Activated CD4-positive, alpha-beta T cell treated with anti-CD3 and anti-CD28 coated beads for 36 hours (primary cell): ENCODE measurements around the gene SLC39A13. TPM values are rescaled to one million over a fixed set of nuclear protein-coding genes. Genes with fewer than 3 reads are reported as not detected.

Source experiments
- ATAC-seq: fragments of 200-7000 bp; cut with Tn5 transposase; one replicate; pipeline ENCODE4 v1.10.0; 2021; ENCODE audit warnings: mild to moderate bottlenecking, moderate library complexity
- CTCF ChIA-PET: fragments of 350-600 bp; sonication (Branson Sonifier 250); formaldehyde crosslinking; loops from one replicate; lab custom pipeline; 2021; ENCODE audit warnings: antibody characterized with exemption; lab: Charles Lee
- POLR2A ChIA-PET: fragments of 350-600 bp; sonication (Branson Sonifier 250); formaldehyde crosslinking; loops from one replicate; lab custom pipeline; 2021; ENCODE audit warnings: antibody characterized with exemption, inconsistent platforms; lab: Charles Lee
- DNase-seq: peaks from one replicate; pipeline ENCODE4 v3.0.0-alpha.2; 2020
- H3K27ac Mint-ChIP-seq: one replicate; pipeline ENCODE4 v1.8.0; 2021; ENCODE audit warnings: mixed read lengths
- H3K27me3 Mint-ChIP-seq: one replicate; pipeline ENCODE4 v1.8.0; 2021; ENCODE audit warnings: mixed read lengths
- H3K36me3 Mint-ChIP-seq: one replicate; pipeline ENCODE4 v1.8.0; 2021; ENCODE audit warnings: low read depth, mixed read lengths
- H3K4me1 Mint-ChIP-seq: one replicate; pipeline ENCODE4 v1.8.0; 2021; ENCODE audit warnings: mixed read lengths
- H3K4me3 Mint-ChIP-seq: one replicate; pipeline ENCODE4 v1.8.0; 2021; ENCODE audit warnings: mild to moderate bottlenecking, moderate library complexity, mixed read lengths
- H3K9me3 Mint-ChIP-seq: one replicate; pipeline ENCODE4 v1.8.0; 2021; ENCODE audit warnings: low read depth, mixed read lengths
- intact Hi-C, 2 experiments: fragments of 100-400 bp; cut with DNase I in 1 of 2; cut with micrococcal nuclease in 1 of 2; formaldehyde crosslinking; loops; one replicate each; pipeline versions ENCODE4 v1.14.2 to v1.15.1; 2022 to 2024; cut with DNase I, micrococcal nuclease
- total RNA-seq, 2 experiments: library from RNA; stranded (reverse); gene quantifications; one replicate each; pipeline ENCODE4 v1.2.3, GENCODE V29; 2021

The SLC39A13 gene
- total RNA-seq, 2 experiments from 2014 or later: 8.6 to 10.7 TPM

DNA sequence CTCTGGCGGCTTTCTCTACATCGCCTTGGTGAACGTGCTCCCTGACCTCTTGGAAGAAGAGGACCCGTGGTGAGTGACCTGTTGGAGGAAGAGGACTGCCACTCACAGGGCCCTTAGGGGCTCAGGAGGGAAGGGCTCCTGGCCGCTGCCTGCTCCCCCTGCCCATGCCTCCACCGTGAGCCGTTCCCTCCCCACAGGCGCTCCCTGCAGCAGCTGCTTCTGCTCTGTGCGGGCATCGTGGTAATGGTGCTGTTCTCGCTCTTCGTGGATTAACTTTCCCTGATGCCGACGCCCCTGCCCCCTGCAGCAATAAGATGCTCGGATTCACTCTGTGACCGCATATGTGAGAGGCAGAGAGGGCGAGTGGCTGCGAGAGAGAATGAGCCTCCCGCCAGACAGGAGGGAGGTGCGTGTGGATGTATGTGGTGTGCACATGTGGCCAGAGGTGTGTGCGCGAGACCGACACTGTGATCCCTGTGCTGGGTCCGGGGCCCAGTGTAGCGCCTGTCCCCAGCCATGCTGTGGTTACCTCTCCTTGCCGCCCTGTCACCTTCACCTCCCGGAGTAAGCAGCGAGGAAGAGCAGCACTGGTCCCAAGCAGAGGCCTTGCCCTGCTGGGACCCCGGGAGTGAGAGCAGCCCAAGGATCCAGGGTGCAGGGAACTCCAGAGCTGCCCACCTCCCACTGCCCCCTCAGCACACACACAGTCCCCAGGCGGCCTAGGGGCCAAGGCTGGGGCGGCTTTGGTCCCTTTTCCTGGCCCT, 6.9 kb downstream of the SLC39A13 start:
- POLR2A ChIA-PET: no interaction called here

DNA sequence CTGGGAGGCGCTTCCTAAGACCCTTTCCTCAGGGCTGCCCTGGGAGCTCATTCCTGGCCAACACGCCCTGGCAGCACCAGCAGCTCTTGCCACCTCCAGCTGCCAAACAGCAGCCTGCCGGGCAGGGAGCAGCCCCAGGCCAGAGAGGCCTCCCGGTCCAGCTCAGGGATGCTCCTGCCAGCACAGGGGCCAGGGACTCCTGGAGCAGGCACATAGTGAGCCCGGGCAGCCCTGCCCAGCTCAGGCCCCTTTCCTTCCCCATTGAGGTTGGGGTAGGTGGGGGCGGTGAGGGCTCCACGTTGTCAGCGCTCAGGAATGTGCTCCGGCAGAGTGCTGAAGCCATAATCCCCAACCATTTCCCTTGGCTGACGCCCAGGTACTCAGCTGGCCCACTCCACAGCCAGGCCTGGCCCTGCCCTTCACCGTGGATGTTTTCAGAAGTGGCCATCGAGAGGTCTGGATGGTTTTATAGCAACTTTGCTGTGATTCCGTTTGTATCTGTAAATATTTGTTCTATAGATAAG, 7.6 kb downstream of the SLC39A13 start:
- no peaks in the 10 kb centered on the region for H3K4me1 Mint-ChIP-seq
- ChIA-PET CTCF (interaction anchor here (0.6 to 1.2 kb wide), 2 partner anchors 10 to 103 kb away, joined by 4 to 5 read pairs; partner anchors contain the start of gene PSMC3), POLR2A (no interaction called here)
- DNase-seq: no peak
- ATAC-seq: no peak
- H3K27me3 Mint-ChIP-seq: no peaks in the 10 kb centered on the region
- no peaks in the 10 kb centered on the region for H3K9me3 Mint-ChIP-seq
- no peak overlapping the region for H3K27ac Mint-ChIP-seq
- intact Hi-C loops: no loop called here
- no peak overlapping the region for H3K4me3 Mint-ChIP-seq
- H3K36me3 Mint-ChIP-seq: peaks cover 32% of the 10 kb centered on the region

More for the DNA sequence above, 6.9 kb downstream of the SLC39A13 start:
- H3K9me3 Mint-ChIP-seq: no peaks in the 10 kb centered on the region
- H3K27ac Mint-ChIP-seq: peak overlapping the region; percentile 37
- no peaks in the 10 kb centered on the region for H3K4me1 Mint-ChIP-seq
- H3K27me3 Mint-ChIP-seq: no peaks in the 10 kb centered on the region
- CTCF ChIA-PET: interaction anchor here (0.6 kb wide), 1 partner anchor 102 kb away, joined by 4 read pairs; no protein-coding TSS in a partner anchor
- H3K36me3 Mint-ChIP-seq: peaks cover 32% of the 10 kb centered on the region
- DNase-seq (no peak), ATAC-seq (no peak)
- intact Hi-C loops: no loop called here
- no peak overlapping the region for H3K4me3 Mint-ChIP-seq

DNA sequence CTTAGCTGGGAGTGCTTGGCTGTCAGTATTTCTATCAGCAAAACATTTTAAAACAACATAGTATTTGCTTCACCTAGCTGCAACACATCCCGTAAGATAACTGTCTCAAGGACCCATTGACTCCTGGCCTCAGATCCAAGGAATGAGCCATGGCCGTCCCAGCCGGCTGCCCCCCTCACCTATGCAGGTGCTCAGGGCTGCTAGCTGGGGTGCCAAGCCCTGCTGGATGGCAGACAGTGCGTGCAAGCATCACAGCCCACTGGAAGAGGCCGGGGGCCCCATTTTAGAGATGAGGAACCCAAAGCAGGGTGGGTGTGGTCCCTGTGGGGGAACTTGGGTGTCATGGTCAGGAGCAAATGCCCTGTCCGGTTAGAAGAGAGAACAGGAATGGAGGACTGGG, 9.3 kb downstream of the SLC39A13 start:
- ATAC-seq (no peak), DNase-seq (no peak)
- peaks cover 39% of the 10 kb centered on the region for H3K36me3 Mint-ChIP-seq
- H3K27ac Mint-ChIP-seq: no peak overlapping the region
- intact Hi-C loops: no loop called here
- CTCF ChIA-PET: interaction anchor here (0.5 to 1.2 kb wide), 3 partner anchors 44 to 258 kb away, joined by 3 read pairs; no protein-coding TSS in a partner anchor
- POLR2A ChIA-PET: interaction anchor here (1.6 kb wide), 1 partner anchor 9 kb away, joined by 3 read pairs; the partner anchor contains the start of gene PSMC3
- no peaks in the 10 kb centered on the region for H3K4me1 Mint-ChIP-seq
- no peaks in the 10 kb centered on the region for H3K27me3 Mint-ChIP-seq
- no peak overlapping the region for H3K4me3 Mint-ChIP-seq
- no peaks in the 10 kb centered on the region for H3K9me3 Mint-ChIP-seq

DNA sequence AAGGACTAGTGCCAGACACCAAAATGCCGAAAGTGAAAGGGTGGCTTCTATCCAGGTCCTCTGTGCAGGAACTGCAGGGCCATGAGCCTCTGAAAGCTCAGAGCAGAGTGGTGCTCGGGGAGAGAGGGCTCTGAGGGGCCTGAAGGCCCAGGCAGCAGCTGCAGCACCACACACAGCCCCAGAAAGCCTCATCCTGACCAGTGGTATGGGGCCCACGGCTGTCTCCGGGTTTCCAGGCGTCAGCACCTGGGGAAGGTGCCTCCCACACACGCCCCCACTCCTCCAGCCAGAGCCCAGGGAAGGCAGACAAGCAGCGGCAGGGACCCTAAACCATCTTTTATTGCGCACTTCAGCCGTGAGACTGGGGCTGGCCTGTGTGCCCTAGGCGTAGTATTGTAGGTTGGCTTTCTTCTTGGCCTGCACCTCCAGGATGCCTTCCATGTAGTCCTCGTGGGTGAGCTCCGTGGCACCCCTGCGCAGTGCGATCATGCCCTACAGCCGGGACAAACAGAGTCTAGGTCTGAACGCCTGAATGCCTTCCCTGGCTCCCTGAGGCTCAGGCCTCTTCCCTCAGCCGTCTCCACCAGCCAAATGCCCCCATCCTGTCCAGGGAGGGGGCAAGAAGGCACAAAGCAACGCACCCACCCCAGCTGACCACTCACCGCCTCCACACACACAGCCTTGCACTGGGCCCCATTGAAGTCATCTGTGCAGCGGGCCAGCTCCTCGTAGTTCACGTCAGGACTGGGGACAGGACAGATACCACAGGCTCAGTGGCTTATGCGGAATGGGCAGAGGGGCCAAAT, 10.3 kb downstream of the SLC39A13 start:
- no peak for ATAC-seq
- ChIA-PET POLR2A (no interaction called here), CTCF (interaction anchor here (0.7 to 1.0 kb wide), 3 partner anchors 9 to 127 kb away, joined by 3 to 4 read pairs (median 4); no protein-coding TSS in a partner anchor)
- H3K4me3 Mint-ChIP-seq: no peak overlapping the region
- intact Hi-C loops: no loop called here
- H3K27ac Mint-ChIP-seq: no peak overlapping the region
- DNase-seq: no peak
- H3K9me3 Mint-ChIP-seq: no peaks in the 10 kb centered on the region
- no peaks in the 10 kb centered on the region for H3K27me3 Mint-ChIP-seq
- H3K36me3 Mint-ChIP-seq: peaks cover 41% of the 10 kb centered on the region
- no peaks in the 10 kb centered on the region for H3K4me1 Mint-ChIP-seq

DNA sequence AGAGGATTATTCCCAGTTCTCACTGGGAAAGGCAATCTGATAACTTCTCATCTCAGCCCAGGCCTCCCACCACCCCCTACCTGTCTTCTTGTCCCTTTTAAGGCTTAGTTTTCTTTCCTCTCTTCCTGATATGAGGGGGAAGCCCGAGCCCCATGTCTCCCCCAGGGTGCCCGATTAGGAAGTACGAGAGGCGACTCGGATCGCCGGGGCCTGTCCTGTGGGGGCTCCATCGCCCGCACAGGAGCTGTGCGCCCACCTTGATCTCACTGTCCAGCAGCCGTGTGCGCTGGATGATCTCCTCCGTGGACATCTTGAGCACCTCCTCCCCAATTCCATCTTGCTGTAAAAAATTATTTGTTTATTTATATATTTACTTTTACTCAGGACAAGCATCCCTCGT, 17.2 kb downstream of the SLC39A13 start:
- DNase-seq: no peak
- CTCF ChIA-PET: interaction anchor here (1.2 to 7.6 kb wide), 3 partner anchors 9 to 51 kb away, joined by 5 to 69 read pairs (median 7); partner anchors contain the start of gene SLC39A13
- peaks cover 36% of the 10 kb centered on the region for H3K36me3 Mint-ChIP-seq

DNA sequence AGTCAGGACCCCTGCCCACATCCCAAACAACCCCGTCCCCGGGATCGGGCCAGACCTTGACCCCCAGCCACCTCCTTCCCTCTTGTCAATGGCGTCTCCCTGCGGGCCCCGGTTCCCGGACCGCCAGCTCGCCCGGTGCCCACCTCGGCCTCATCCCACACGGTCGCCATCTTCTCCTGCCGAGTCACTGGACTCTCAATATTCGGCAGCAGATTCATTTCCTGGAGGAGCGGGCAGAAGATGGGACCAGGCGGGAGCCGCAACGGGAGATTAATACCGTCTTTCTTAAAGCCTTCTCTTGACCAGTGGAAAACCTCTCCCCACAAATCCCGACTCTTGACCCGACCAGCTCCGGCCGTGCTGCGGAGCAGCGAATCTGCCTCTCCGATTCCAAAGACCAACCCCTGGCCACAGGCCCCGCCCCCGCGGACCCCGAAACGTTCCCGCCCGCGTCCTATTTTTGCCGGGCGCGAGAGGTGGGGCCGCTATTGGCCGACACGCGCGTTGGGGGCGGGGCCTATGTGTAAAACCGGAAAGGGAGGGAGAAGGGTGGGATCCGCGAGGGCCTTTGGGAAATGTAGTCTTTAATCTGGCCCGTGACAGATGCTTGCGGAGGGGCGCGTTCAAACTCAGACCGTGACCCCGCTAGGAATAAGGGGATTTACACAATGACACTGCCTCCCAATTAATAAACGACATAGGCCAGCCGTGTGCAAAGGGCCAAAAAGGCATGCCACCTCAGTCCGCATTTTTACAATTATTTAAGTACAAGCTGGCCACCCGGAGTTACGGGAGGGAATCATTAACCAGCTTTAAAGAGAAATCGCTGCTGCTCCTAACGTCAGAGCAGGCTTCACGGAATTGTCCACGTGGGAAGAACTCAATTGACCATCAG, 17.9 kb downstream of the SLC39A13 start, which contains the start of gene PSMC3:
Gene PSMC3, minus strand, starts transcription at position 378 of the 895 bp plus-strand sequence. Its CDS starts 160 bp downstream, at position 218.
- Mint-ChIP-seq H3K4me1 (peaks cover 24% of the 10 kb centered on the region), H3K9me3 (no peaks in the 10 kb centered on the region), H3K4me3 (peak within 1 kb of the TSS; percentile 100), H3K36me3 (peaks cover 34% of the 10 kb centered on the region), H3K27me3 (no peaks in the 10 kb centered on the region), H3K27ac (peak within 1 kb of the TSS; percentile 100)
- ChIA-PET CTCF (interaction anchor here (0.6 to 7.6 kb wide), 7 partner anchors 10 to 357 kb away, joined by 3 to 69 read pairs (median 5); partner anchors contain the start of genes ACP2 and SLC39A13), POLR2A (interaction anchor here (0.6 to 1.4 kb wide), 5 partner anchors 9 to 341 kb away, joined by 3 to 10 read pairs (median 4); partner anchors contain the start of gene ACP2)
- peak; percentile 98 for ATAC-seq
- peak; percentile 100 for DNase-seq
- intact Hi-C loops: loop anchor here (1.0 to 10.0 kb wide), 17 partner anchors 18 to 1312 kb away; partner anchors contain the start of genes DDB2 (in 2 of the 2), SLC39A13 (in 2 of the 2), ACP2 (in 1 of the 2) and ARHGAP1 (in 1 of the 2)

More for the DNA sequence above, 17.2 kb downstream of the SLC39A13 start:
- intact Hi-C loops: loop anchor here (1.0 to 10.0 kb wide), 17 partner anchors 17 to 1311 kb away; partner anchors contain the start of genes DDB2 (in 2 of the 2), SLC39A13 (in 2 of the 2), ACP2 (in 1 of the 2) and ARHGAP1 (in 1 of the 2)
- no peak for ATAC-seq
- H3K4me3 Mint-ChIP-seq: peak overlapping the region; percentile 100
- no peaks in the 10 kb centered on the region for H3K9me3 Mint-ChIP-seq
- H3K27me3 Mint-ChIP-seq: no peaks in the 10 kb centered on the region
- H3K4me1 Mint-ChIP-seq: peaks cover 24% of the 10 kb centered on the region
- peak overlapping the region; percentile 100 for H3K27ac Mint-ChIP-seq
- POLR2A ChIA-PET: interaction anchor here (0.6 to 1.4 kb wide), 3 partner anchors 177 to 342 kb away, joined by 3 to 6 read pairs (median 4); partner anchors contain the start of gene ACP2

DNA sequence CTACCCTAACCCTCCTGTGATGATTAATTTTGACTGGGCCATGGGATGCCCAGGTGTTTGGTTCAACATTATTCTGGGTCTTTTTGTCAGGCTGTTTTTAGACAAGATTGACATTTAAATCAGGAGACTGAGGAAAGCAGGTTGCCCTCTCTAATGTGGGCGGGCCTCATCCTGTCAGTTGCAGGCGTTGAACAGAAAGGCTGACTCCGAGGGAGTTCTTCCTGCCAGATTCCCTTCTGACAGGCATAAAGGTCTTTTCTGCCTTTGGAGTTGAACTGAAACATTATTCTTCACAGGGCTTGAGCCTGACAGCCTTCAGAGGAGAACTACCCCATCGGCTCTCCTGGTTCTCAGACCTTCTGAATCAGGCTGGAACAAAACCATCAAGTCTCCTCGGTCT, 22.1 kb downstream of the SLC39A13 start:
- no peaks in the 10 kb centered on the region for H3K9me3 Mint-ChIP-seq
- no peak overlapping the region for H3K4me3 Mint-ChIP-seq
- CTCF ChIA-PET: no interaction called here
- peaks cover 7% of the 10 kb centered on the region for H3K36me3 Mint-ChIP-seq
- no peak overlapping the region for H3K27ac Mint-ChIP-seq
- intact Hi-C loops: no loop called here
- H3K27me3 Mint-ChIP-seq: no peaks in the 10 kb centered on the region
- no peak for ATAC-seq
- DNase-seq: no peak
- POLR2A ChIA-PET: interaction anchor here (0.7 kb wide), 1 partner anchor 82 kb away, joined by 4 read pairs; no protein-coding TSS in a partner anchor
- H3K4me1 Mint-ChIP-seq: peaks cover 8% of the 10 kb centered on the region

DNA sequence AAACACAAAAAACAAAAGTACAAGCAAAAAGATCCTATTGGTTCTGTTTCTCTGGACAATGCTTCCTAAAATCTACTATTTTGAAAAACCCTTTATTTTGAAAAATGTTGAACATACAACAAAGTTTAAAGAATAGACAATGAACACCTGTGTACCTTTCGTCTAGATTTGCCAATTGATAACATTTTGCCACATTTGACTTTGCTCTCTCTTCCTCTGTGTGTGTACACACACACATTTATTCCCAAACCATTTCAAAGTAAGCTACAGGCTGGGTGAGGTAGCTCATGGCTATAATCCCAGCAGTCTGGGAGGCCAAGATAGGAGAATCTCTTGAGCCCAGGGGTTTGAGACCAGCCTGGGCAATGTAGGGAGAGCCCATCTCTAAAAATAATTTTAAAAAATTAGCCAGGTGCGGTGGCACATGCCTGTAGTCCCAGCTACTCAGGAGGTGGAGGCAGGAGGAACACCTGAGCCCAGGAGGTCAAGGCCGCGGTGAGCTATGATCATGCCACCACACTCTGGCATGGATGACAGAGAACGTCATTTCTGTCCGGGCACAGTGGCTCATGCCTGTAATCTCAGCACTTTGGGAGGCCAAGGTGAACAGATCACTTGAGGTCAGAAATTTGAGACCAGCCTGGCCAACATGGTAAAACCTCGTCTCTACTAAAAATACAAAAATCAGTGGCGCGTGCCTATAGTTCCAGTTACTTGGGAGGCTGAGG, 23.1 kb downstream of the SLC39A13 start:
- intact Hi-C loops: no loop called here
- DNase-seq (no peak), ATAC-seq (no peak)
- H3K4me1 Mint-ChIP-seq: peaks cover 6% of the 10 kb centered on the region
- no peak overlapping the region for H3K4me3 Mint-ChIP-seq
- no peaks in the 10 kb centered on the region for H3K36me3 Mint-ChIP-seq
- CTCF ChIA-PET: interaction anchor here (0.6 kb wide), 1 partner anchor 18 kb away, joined by 3 read pairs; no protein-coding TSS in a partner anchor
- H3K27ac Mint-ChIP-seq: no peak overlapping the region
- no peaks in the 10 kb centered on the region for H3K27me3 Mint-ChIP-seq
- no peaks in the 10 kb centered on the region for H3K9me3 Mint-ChIP-seq
- POLR2A ChIA-PET: interaction anchor here (0.6 kb wide), 1 partner anchor 155 kb away, joined by 5 read pairs; no protein-coding TSS in a partner anchor

DNA sequence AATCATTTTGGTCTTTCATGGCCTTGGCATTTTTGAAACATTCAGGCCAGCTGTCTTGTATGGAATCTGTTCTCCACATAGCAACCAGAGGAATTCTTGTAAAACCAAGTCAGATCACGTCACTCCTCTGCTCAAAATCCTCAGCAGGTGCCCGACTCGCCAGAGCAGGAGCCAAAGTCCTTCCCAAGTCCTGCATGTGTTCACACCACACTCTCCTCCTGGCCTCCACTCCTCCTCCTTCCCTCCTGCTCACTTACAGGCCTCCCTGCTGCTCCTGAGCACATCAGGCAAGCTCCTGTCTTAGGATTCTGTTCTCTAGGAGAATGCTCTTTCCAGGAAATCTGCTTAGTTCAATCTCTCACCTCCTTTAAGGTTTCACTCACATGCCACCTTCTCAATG, 24.8 kb downstream of the SLC39A13 start:
- DNase-seq (no peak), ATAC-seq (no peak)
- Mint-ChIP-seq H3K36me3 (no peaks in the 10 kb centered on the region), H3K4me1 (no peaks in the 10 kb centered on the region), H3K27me3 (no peaks in the 10 kb centered on the region), H3K27ac (no peak overlapping the region), H3K4me3 (no peak overlapping the region), H3K9me3 (no peaks in the 10 kb centered on the region)
- ChIA-PET POLR2A (interaction anchor here (0.7 kb wide), 1 partner anchor 20 kb away, joined by 5 read pairs; no protein-coding TSS in a partner anchor), CTCF (interaction anchor here (1.1 to 1.2 kb wide), 2 partner anchors 21 to 59 kb away, joined by 4 to 5 read pairs; no protein-coding TSS in a partner anchor)
- intact Hi-C loops: no loop called here
